ENCODE results near the gene RARB. TPM values are rescaled to one million over a fixed set of nuclear protein-coding genes. Genes with fewer than 3 reads are reported as not detected.
A peak's percentile ranks its signal among the peaks of the same experiment; 100 is the strongest.

RARB gene
- total RNA-seq, 1 donor from 2014 or later = 15.0 TPM

DNA sequence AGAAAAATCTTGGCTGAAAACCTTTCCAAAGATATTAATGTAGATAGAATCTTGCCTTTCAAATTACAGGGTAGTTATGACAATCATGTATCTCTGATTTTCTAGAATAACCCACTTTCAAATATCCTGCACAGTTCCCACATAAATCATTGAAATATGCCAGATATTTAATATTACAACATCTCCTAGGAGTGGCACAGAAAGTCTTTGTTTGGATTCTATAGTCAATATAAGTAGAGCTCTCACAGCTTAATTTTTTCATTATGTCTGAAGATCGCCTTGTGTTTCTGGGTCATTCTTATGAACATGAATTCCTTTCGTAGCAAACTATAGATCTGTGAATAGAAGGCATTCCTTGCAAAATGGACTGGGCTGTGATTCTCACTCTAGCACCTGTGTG is 5.0 kb downstream of the RARB start:
- no peak for DNase-seq (ENCODE audit: extremely low spot score in 2 of 2)
- no peaks in the 10 kb centered on the region for H3K36me3 ChIP-seq
- H3K4me3 ChIP-seq = no peak overlapping the region
- intact Hi-C loops (cut with DNase I) = no loop called here
- no peak overlapping the region for H3K27ac ChIP-seq
- TF ChIP-seq CTCF (IDR thresholded peaks at IDR 0.05) (no peak), POLR2AphosphoS5 (IDR thresholded peaks at IDR 0.05; ENCODE audit: insufficient read depth in 1 of 2, low read depth in 1 of 2) (no peak), POLR2A (IDR thresholded peaks at IDR 0.05) (no peak)
- H3K27me3 ChIP-seq = no peaks in the 10 kb centered on the region
- peaks cover 7% of the 10 kb centered on the region for H3K4me1 ChIP-seq
- H3K9me3 ChIP-seq = no peaks in the 10 kb centered on the region

DNA sequence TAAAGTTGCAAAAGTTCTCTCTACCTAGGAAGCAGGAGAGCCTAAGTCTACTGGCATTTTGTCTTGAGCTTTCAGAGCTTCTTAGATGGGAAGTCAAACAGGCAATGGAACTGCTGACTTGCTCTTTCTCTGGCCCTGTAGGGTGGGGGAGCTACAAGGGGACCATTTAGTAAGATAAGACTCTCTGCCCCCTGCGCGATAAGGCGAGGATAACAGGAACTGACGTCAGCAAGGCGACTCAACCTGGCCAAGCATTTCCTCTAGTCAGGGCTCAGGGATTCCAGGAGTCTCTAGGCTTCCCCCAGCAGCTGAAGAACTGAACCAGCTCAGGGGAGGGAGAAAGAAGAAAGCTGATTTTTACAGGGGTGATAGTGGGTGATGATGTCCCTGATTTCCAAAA is 5.8 kb downstream of the RARB start:
- no peaks in the 10 kb centered on the region for H3K36me3 ChIP-seq
- H3K27ac ChIP-seq = peak overlapping the region; percentile 25
- no peaks in the 10 kb centered on the region for H3K27me3 ChIP-seq
- TF ChIP-seq POLR2A (IDR thresholded peaks at IDR 0.05) (no peak), POLR2AphosphoS5 (IDR thresholded peaks at IDR 0.05; ENCODE audit: insufficient read depth in 1 of 2, low read depth in 1 of 2) (no peak), CTCF (IDR thresholded peaks at IDR 0.05) (no peak)
- intact Hi-C loops (cut with DNase I) = no loop called here
- no peak overlapping the region for H3K4me3 ChIP-seq
- H3K9me3 ChIP-seq = no peaks in the 10 kb centered on the region
- H3K4me1 ChIP-seq = peaks cover 14% of the 10 kb centered on the region
- DNase-seq (ENCODE audit: extremely low spot score in 2 of 2) = no peak

- Histone ChIP-seq H3K27me3 (no peaks in the 10 kb centered on the region), H3K4me1 (peaks cover 8% of the 10 kb centered on the region), H3K27ac (no peak overlapping the region), H3K4me3 (no peak overlapping the region), H3K36me3 (no peaks in the 10 kb centered on the region), H3K9me3 (no peaks in the 10 kb centered on the region)
- TF ChIP-seq POLR2A (IDR thresholded peaks at IDR 0.05) = no peak
- no peak for TF ChIP-seq CTCF (IDR thresholded peaks at IDR 0.05)
- no peak for TF ChIP-seq POLR2AphosphoS5 (IDR thresholded peaks at IDR 0.05; ENCODE audit: insufficient read depth in 1 of 2, low read depth in 1 of 2)
- intact Hi-C loops (cut with DNase I) = no loop called here
- no peak for DNase-seq (ENCODE audit: extremely low spot score in 2 of 2)
Measured at GRCh38 chr3:25437953-25438352, 9.9 kb downstream of the RARB start.

GRCh38 chr3:25438791-25439555 is 10.9 kb downstream of the RARB start:
- Histone ChIP-seq H3K4me3 (no peak overlapping the region), H3K36me3 (no peaks in the 10 kb centered on the region), H3K9me3 (no peaks in the 10 kb centered on the region), H3K27me3 (no peaks in the 10 kb centered on the region), H3K4me1 (peaks cover 7% of the 10 kb centered on the region), H3K27ac (no peak overlapping the region)
- TF ChIP-seq POLR2AphosphoS5 (IDR thresholded peaks at IDR 0.05; ENCODE audit: insufficient read depth in 1 of 2, low read depth in 1 of 2) (no peak), CTCF (IDR thresholded peaks at IDR 0.05) (no peak), POLR2A (IDR thresholded peaks at IDR 0.05) (no peak)
- no peak for DNase-seq (ENCODE audit: extremely low spot score in 2 of 2)
- intact Hi-C loops (cut with DNase I) = no loop called here

GRCh38 chr3:25441234-25441856 is 13.3 kb downstream of the RARB start:
- H3K27ac ChIP-seq = no peak overlapping the region
- H3K4me1 ChIP-seq = peaks cover 7% of the 10 kb centered on the region
- no peaks in the 10 kb centered on the region for H3K36me3 ChIP-seq
- intact Hi-C loops (cut with DNase I) = no loop called here
- H3K4me3 ChIP-seq = no peak overlapping the region
- TF ChIP-seq POLR2A (IDR thresholded peaks at IDR 0.05) = no peak
- TF ChIP-seq CTCF (IDR thresholded peaks at IDR 0.05) = peak in 1 of 3 experiments; percentile 16
- TF ChIP-seq POLR2AphosphoS5 (IDR thresholded peaks at IDR 0.05; ENCODE audit: insufficient read depth in 1 of 2, low read depth in 1 of 2) = no peak
- H3K9me3 ChIP-seq = no peaks in the 10 kb centered on the region
- H3K27me3 ChIP-seq = no peaks in the 10 kb centered on the region
- no peak for DNase-seq (ENCODE audit: extremely low spot score in 2 of 2)

Measured in vagina (tissue), 2 donors.